HepG2 (cell line): ENCODE data around the gene CTNNA3. TPM values are rescaled to one million over a fixed set of nuclear protein-coding genes. Genes with fewer than 3 reads are reported as not detected.

Experiments used
- ATAC-seq: fragments of 200-7000 bp; cut with Tn5 transposase; 3 replicates; pipeline ENCODE4 v1.9.1; 2020; ENCODE audit warnings: mild to moderate bottlenecking, moderate library complexity
- BruUV-seq: library from RNA; stranded (reverse); fragments of 400-500 nt; replicated peaks from 2 replicates; lab custom pipeline; 2021; lab: Mats Ljungman, UMichigan
- CTCF ChIA-PET: fragments of 300-600 bp; formaldehyde crosslinking; extraction: SDS; loops from one replicate; lab custom pipeline; 2021; ENCODE audit warnings: low total read pairs, inconsistent platforms, low intra/inter-chr PET ratio; lab: Yijun Ruan, JAX
- POLR2A ChIA-PET: fragments of 350-600 bp; sonication (Branson Sonifier 250); formaldehyde crosslinking; loops from one replicate; lab custom pipeline; 2020; ENCODE audit warnings: antibody characterized with exemption, inconsistent platforms; lab: Yijun Ruan, JAX
- DNase-seq: peaks from one replicate; pipeline ENCODE4 v3.0.0-alpha.2; 2015; ENCODE audit warnings: low spot score
- FAIRE-seq: peaks from 3 replicates; lab custom pipeline; 2011; peaks lifted over from hg19 to GRCh38; lab: Jason Lieb, UNC
- H2AFZ ChIP-seq: one replicate; pipeline ENCODE4 v1.6.1; 2011; ENCODE audit warnings: low read length, inconsistent platforms
- H3K27ac ChIP-seq: fragments of 300-600 bp; 3 replicates; pipeline ENCODE4 v1.8.0; 2011; ENCODE audit warnings: mixed run types, mild to moderate bottlenecking, mixed read lengths, low read length, inconsistent platforms; ENCODE audit not compliant: insufficient read depth; ENCODE audit errors: extremely low read length
- H3K27me3 ChIP-seq, 2 experiments: fragments of 200-600 bp in 1 of 2; 2 replicates in 1 of 2; 3 replicates in 1 of 2; pipeline versions ENCODE4 v1.6.0 to v1.8.0; 2011; ENCODE audit warnings: low read length in 2 of 2, mild to moderate bottlenecking in 2 of 2, moderate library complexity in 2 of 2, inconsistent platforms in 1 of 2; ENCODE audit not compliant: insufficient read depth in 2 of 2, control insufficient read depth in 1 of 2
- H3K36me3 ChIP-seq, 2 experiments: fragments of 200-600 bp in 1 of 2; replicated peaks in 1 of 2; 2 replicates in 1 of 2; 3 replicates in 1 of 2; pipeline versions ENCODE4 v1.5.1 to v1.8.0; 2011; ENCODE audit warnings: low read length in 2 of 2, inconsistent platforms in 1 of 2; ENCODE audit not compliant: insufficient read depth in 2 of 2, control insufficient read depth in 1 of 2
- H3K4me1 ChIP-seq: 2 replicates; pipeline ENCODE4 v1.5.1; 2012; ENCODE audit warnings: low read length, inconsistent platforms; ENCODE audit not compliant: insufficient read depth
- H3K4me2 ChIP-seq: 2 replicates; pipeline ENCODE4 v1.6.0; 2011; ENCODE audit warnings: low read depth, low read length, inconsistent platforms
- H3K4me3 ChIP-seq, 3 experiments: fragments of 200-600 bp in 1 of 3; sonication (generic), shearing (Covaris generic) in 1 of 3; replicated peaks in 1 of 3; 2 replicates each; pipeline ENCODE4 v1.5.1; 2011 to 2016; ENCODE audit warnings: low read length in 3 of 3, inconsistent platforms in 2 of 3, low read depth in 2 of 3, mild to moderate bottlenecking in 2 of 3, control low read depth in 1 of 3, mixed read lengths in 1 of 3; ENCODE audit not compliant: insufficient read depth in 1 of 3
- H3K79me2 ChIP-seq: one replicate; pipeline ENCODE4 v1.6.1; 2011; ENCODE audit warnings: low read length, inconsistent platforms; ENCODE audit not compliant: insufficient read depth
- H3K9ac ChIP-seq: 2 replicates; pipeline ENCODE4 v1.6.0; 2011; ENCODE audit warnings: mild to moderate bottlenecking, low read depth, low read length, inconsistent platforms; ENCODE audit not compliant: insufficient read depth
- H3K9me3 ChIP-seq: 2 replicates; pipeline ENCODE4 v1.5.1; 2012; ENCODE audit warnings: mild to moderate bottlenecking, low read length
- H4K20me1 ChIP-seq: 2 replicates; pipeline ENCODE4 v1.6.0; 2011; ENCODE audit warnings: inconsistent platforms, mild to moderate bottlenecking, low read length, moderate library complexity; ENCODE audit not compliant: insufficient read depth
- ARID4A ChIP-seq: sonication (generic); formaldehyde crosslinking; IDR thresholded peaks from 2 replicates; pipeline ENCODE4 v1.5.0; 2020; ENCODE audit warnings: mild to moderate bottlenecking, missing genetic modification reagents, borderline replicate concordance
- CBX5 ChIP-seq: sonication (generic); formaldehyde crosslinking; IDR thresholded peaks from 2 replicates; pipeline ENCODE4 v1.4.0; 2020; ENCODE audit warnings: missing genetic modification reagents, borderline replicate concordance
- DR1 ChIP-seq: sonication (generic); formaldehyde crosslinking; IDR thresholded peaks from 2 replicates; pipeline ENCODE4 v1.8.0; 2021; ENCODE audit warnings: mild to moderate bottlenecking, missing genetic modification reagents, inconsistent platforms
- JUNB ChIP-seq: sonication (generic); formaldehyde crosslinking; IDR thresholded peaks from 2 replicates; pipeline ENCODE4 v1.8.0; 2022; ENCODE audit warnings: missing genetic modification reagents, mild to moderate bottlenecking, borderline replicate concordance
- ZMAT3 ChIP-seq: sonication (generic); formaldehyde crosslinking; conservative IDR thresholded peaks from 2 replicates; pipeline ENCODE4 v1.7.0; 2021; ENCODE audit warnings: missing genetic modification reagents
- ZNF432 ChIP-seq: sonication (generic); formaldehyde crosslinking; IDR thresholded peaks from 2 replicates; pipeline ENCODE4 v1.5.0; 2020; ENCODE audit warnings: missing genetic modification reagents, mild to moderate bottlenecking, borderline replicate concordance
- ZNF512 ChIP-seq: sonication (generic); formaldehyde crosslinking; IDR thresholded peaks from 2 replicates; pipeline ENCODE4 v1.4.0; 2020; ENCODE audit warnings: mild to moderate bottlenecking, missing genetic modification reagents
- ZNF543 ChIP-seq: sonication (generic); formaldehyde crosslinking; IDR thresholded peaks from 2 replicates; pipeline ENCODE4 v1.4.0; 2020; ENCODE audit warnings: mild to moderate bottlenecking, missing genetic modification reagents
- ZXDC ChIP-seq: sonication (generic); formaldehyde crosslinking; IDR thresholded peaks from 2 replicates; pipeline ENCODE4 v1.5.0; 2020; ENCODE audit warnings: mild to moderate bottlenecking, missing genetic modification reagents
- WGBS: methylation state at CpG from one replicate; pipeline ENCODE4 v1.1.6; 2017; ENCODE audit warnings: low lambda C conversion rate; 5-methylcytosine and 5-hydroxymethylcytosine counted together
- in situ Hi-C: cut with HindIII; loops from 2 replicates; pipeline ENCODE4 v1.10.0; 2017; ENCODE audit warnings: low pct_unique_long_range_greater_than_20kb; ENCODE audit not compliant: extremely low pct_ligation_motif_present
- intact Hi-C: fragments of 100-400 bp; cut with micrococcal nuclease; formaldehyde crosslinking; loops from one replicate; pipeline ENCODE4 v1.10.0; 2022; ENCODE audit not compliant: unreplicated experiment
- polyA plus RNA-seq, 8 experiments: library from polyadenylated mRNA; depleted of rRNA in 3 of 8; stranded (reverse) in 7 of 8; unstranded in 1 of 8; fragments of >200 nt; fragmentation: Illumina TruSeq in 4 of 8; extraction: Trizol in 4 of 8; gene quantifications; 2 replicates each; pipeline versions ENCODE4 v1.2.1 to v1.2.3, GENCODE V29; 2011 to 2016; ENCODE audit warnings: low read depth in 4 of 8, missing spikeins in 1 of 8, mixed read lengths in 1 of 8; ENCODE audit not compliant: insufficient read depth in 1 of 8
- total RNA-seq, 5 experiments: library from RNA; depleted of rRNA; stranded (reverse); fragments of >200 nt; fragmentation: Illumina TruSeq; extraction: Trizol; gene quantifications; 2 replicates each; pipeline ENCODE4 v1.2.3, GENCODE V29; 2016; ENCODE audit warnings: low read depth in 1 of 5

Gene CTNNA3
- total and polyA plus RNA-seq, 2 of the 13 experiments (the other 11 are each of a cell fraction or from before 2014, with no cell fraction given): not detected

- TF ChIP-seq ZXDC (no peak), ZNF543 (CRISPR knock-in tag) (no peak), DR1 (no peak), JUNB (CRISPR knock-in tag) (no peak), ZMAT3 (CRISPR knock-in tag) (no peak), ZNF512 (CRISPR knock-in tag) (no peak), CBX5 (CRISPR knock-in tag) (no peak), ARID4A (no peak), ZNF432 (no peak)
- Histone ChIP-seq H3K4me2 (no peak overlapping the region), H3K4me1 (no peaks in the 10 kb centered on the region), H3K4me3 (no peak overlapping the region), H2AFZ (no peak overlapping the region), H3K9me3 (no peaks in the 10 kb centered on the region), H3K9ac (no peak overlapping the region), H3K27ac (no peak overlapping the region), H4K20me1 (no peaks in the 10 kb centered on the region), H3K27me3 (no peaks in the 10 kb centered on the region), H3K79me2 (no peaks in the 10 kb centered on the region), H3K36me3 (no peaks in the 10 kb centered on the region)
- POLR2A ChIA-PET: no interaction called here
- ATAC-seq (no peak), FAIRE-seq (no peak), DNase-seq (no peak)
- intact Hi-C loops (no loop called here), in situ Hi-C loops (no loop called here)
- BruUV-seq: no TSS peak
- 0% methylated on average over 3 of the region's 3 CpGs for WGBS
- CTCF ChIA-PET: no interaction called here
These were observed 847.1 kb downstream of the CTNNA3 start for GRCh38 chr10:66848856-66849255.
